MM.1S (cell line): ENCODE results near the gene BEND6.

Experiments
- DNase-seq: peaks from one replicate; pipeline ENCODE4 v3.0.0-alpha.2; 2015
- H2AFZ ChIP-seq: fragments of 300-600 bp; sonication (generic); 2 replicates; pipeline ENCODE4 v1.6.0; 2016; ENCODE audit warnings: antibody characterized with exemption, low read length
- H3F3A ChIP-seq: fragments of 300-600 bp; sonication (generic); 2 replicates; pipeline ENCODE4 v1.6.1; 2016; ENCODE audit warnings: mild to moderate bottlenecking, antibody characterized with exemption, low read length, moderate library complexity, mixed read lengths; ENCODE audit not compliant: insufficient read depth
- H3K27ac ChIP-seq: fragments of 300-600 bp; sonication (generic); 2 replicates; pipeline ENCODE4 v1.5.1; 2016; ENCODE audit warnings: mild to moderate bottlenecking, low read length
- H3K27me3 ChIP-seq: fragments of 300-600 bp; sonication (generic); replicated peaks from 2 replicates; pipeline ENCODE4 v1.6.0; 2016; ENCODE audit warnings: low read length; ENCODE audit not compliant: insufficient read depth
- H3K36me3 ChIP-seq: fragments of 300-600 bp; sonication (generic); replicated peaks from 2 replicates; pipeline ENCODE4 v1.6.1; 2016; ENCODE audit warnings: mild to moderate bottlenecking, low read length, mixed read lengths; ENCODE audit not compliant: insufficient read depth
- H3K4me1 ChIP-seq: fragments of 300-600 bp; sonication (generic); 2 replicates; pipeline ENCODE4 v1.6.1; 2016; ENCODE audit warnings: low read length, mixed read lengths
- H3K4me2 ChIP-seq: fragments of 300-600 bp; sonication (generic); 2 replicates; pipeline ENCODE4 v1.6.0; 2016; ENCODE audit warnings: low read depth, low read length
- H3K4me3 ChIP-seq: fragments of 300-600 bp; sonication (generic); 2 replicates; pipeline ENCODE4 v1.5.1; 2016; ENCODE audit warnings: low read length, mixed read lengths
- H3K79me2 ChIP-seq: fragments of 300-600 bp; sonication (generic); 2 replicates; pipeline ENCODE4 v1.6.1; 2016; ENCODE audit warnings: mixed run types, low read length, mixed read lengths
- H3K9ac ChIP-seq: fragments of 300-600 bp; sonication (generic); 2 replicates; pipeline ENCODE4 v1.6.1; 2016; ENCODE audit warnings: low read length, mixed read lengths
- H3K9me2 ChIP-seq: fragments of 300-600 bp; sonication (generic); replicated peaks from 2 replicates; pipeline ENCODE4 v1.6.1; 2016; ENCODE audit warnings: mild to moderate bottlenecking, low read length, mixed read lengths; ENCODE audit not compliant: insufficient read depth
- H3K9me3 ChIP-seq: fragments of 300-600 bp; sonication (generic); replicated peaks from 2 replicates; pipeline ENCODE4 v1.6.1; 2016; ENCODE audit warnings: mild to moderate bottlenecking, low read length, mixed read lengths; ENCODE audit not compliant: insufficient read depth
- H4K20me1 ChIP-seq: fragments of 300-600 bp; sonication (generic); 2 replicates; pipeline ENCODE4 v1.6.1; 2016; ENCODE audit warnings: mild to moderate bottlenecking, low read length, moderate library complexity, mixed read lengths; ENCODE audit not compliant: insufficient read depth
- CTCF ChIP-seq: fragments of 300-600 bp; sonication (generic); IDR thresholded peaks from 2 replicates; pipeline ENCODE4 v1.5.1; 2016; ENCODE audit warnings: antibody characterized with exemption, low read length, mixed read lengths
- EZH2 ChIP-seq: fragments of 300-600 bp; sonication (generic); optimal IDR thresholded peaks from 2 replicates; pipeline ENCODE3; 2017; ENCODE audit warnings: low read depth, mild to moderate bottlenecking, antibody characterized with exemption, low read length, mixed read lengths
- EZH2phosphoT487 ChIP-seq: fragments of 300-600 bp; sonication (generic); IDR thresholded peaks from 2 replicates; pipeline ENCODE4 v1.6.1; 2018; ENCODE audit warnings: antibody characterized with exemption, low read length

The BEND6 gene

DNA sequence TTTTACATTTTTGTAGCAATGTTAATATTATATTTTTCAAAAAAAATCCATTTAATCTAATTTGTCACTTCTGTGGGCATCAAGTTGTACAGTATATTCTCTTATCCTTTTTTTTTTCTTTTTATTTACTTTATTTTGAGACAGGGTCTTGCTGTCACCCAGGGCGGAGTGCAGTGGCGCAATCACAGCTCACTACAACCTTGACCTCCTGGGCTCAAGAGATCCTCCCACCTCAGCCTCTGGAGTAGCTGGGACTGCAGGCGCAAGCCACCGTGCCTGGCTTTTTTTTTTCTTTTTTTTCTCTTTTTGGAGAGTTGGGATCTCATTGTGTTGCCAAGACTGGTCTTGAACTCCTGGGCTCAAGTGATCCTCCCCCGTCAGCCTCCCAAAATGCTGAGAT is 14.4 kb upstream of the BEND6 start:
- Histone ChIP-seq H2AFZ (no peak overlapping the region), H3K4me3 (no peak overlapping the region), H3K9me2 (no peaks in the 10 kb centered on the region), H3K27me3 (no peaks in the 10 kb centered on the region), H3K4me2 (no peak overlapping the region), H3K9ac (no peak overlapping the region), H3K4me1 (no peaks in the 10 kb centered on the region), H3K36me3 (no peaks in the 10 kb centered on the region), H3F3A (no peaks in the 10 kb centered on the region), H3K9me3 (no peaks in the 10 kb centered on the region), H3K27ac (no peak overlapping the region), H3K79me2 (no peaks in the 10 kb centered on the region), H4K20me1 (no peaks in the 10 kb centered on the region)
- TF ChIP-seq EZH2, result no peak
- no peak for TF ChIP-seq CTCF
- TF ChIP-seq EZH2phosphoT487, result no peak
- DNase-seq, result no peak

- TF ChIP-seq EZH2 (no peak), EZH2phosphoT487 (no peak), CTCF (no peak)
- no peaks in the 10 kb centered on the region for H3K9me2 ChIP-seq
Measured at GRCh38 chr6:56940977-56941376, 13.9 kb upstream of the BEND6 start.

GRCh38 chr6:56944661-56945060 is 10.2 kb upstream of the BEND6 start:
- H3F3A ChIP-seq, result no peaks in the 10 kb centered on the region
- no peaks in the 10 kb centered on the region for H3K4me1 ChIP-seq
- no peaks in the 10 kb centered on the region for H3K27me3 ChIP-seq
- no peaks in the 10 kb centered on the region for H3K9me3 ChIP-seq
- H3K4me2 ChIP-seq, result no peak overlapping the region
- no peak for DNase-seq
- no peak overlapping the region for H3K4me3 ChIP-seq
- H4K20me1 ChIP-seq, result no peaks in the 10 kb centered on the region
- H3K36me3 ChIP-seq, result no peaks in the 10 kb centered on the region
- no peaks in the 10 kb centered on the region for H3K9me2 ChIP-seq
- H2AFZ ChIP-seq, result no peak overlapping the region
- no peak for TF ChIP-seq CTCF
- TF ChIP-seq EZH2phosphoT487, result no peak
- no peak for TF ChIP-seq EZH2
- H3K9ac ChIP-seq, result no peak overlapping the region
- no peaks in the 10 kb centered on the region for H3K79me2 ChIP-seq
- H3K27ac ChIP-seq, result no peak overlapping the region

More at GRCh38 chr6:56940977-56941376, 13.9 kb upstream of the BEND6 start:
- H3F3A ChIP-seq, result no peaks in the 10 kb centered on the region
- no peaks in the 10 kb centered on the region for H3K27me3 ChIP-seq
- H3K9ac ChIP-seq, result no peak overlapping the region
- H3K4me3 ChIP-seq, result no peak overlapping the region
- H3K9me3 ChIP-seq, result no peaks in the 10 kb centered on the region
- H3K4me2 ChIP-seq, result no peak overlapping the region
- H3K79me2 ChIP-seq, result no peaks in the 10 kb centered on the region
- no peaks in the 10 kb centered on the region for H3K4me1 ChIP-seq
- H3K36me3 ChIP-seq, result no peaks in the 10 kb centered on the region
- no peaks in the 10 kb centered on the region for H4K20me1 ChIP-seq
- no peak overlapping the region for H2AFZ ChIP-seq
- no peak overlapping the region for H3K27ac ChIP-seq
- no peak for DNase-seq
